Breast epithelium (tissue), 4 donors: Measurements from ENCODE around the gene CPNE4. TPM values are rescaled to one million over a fixed set of nuclear protein-coding genes. Genes with fewer than 3 reads are reported as not detected.

Experiments
- DNase-seq, 2 donors: peaks; one replicate each; pipeline ENCODE4 v3.0.0-alpha.2; 2019; ENCODE audit warnings: low spot score in 2 of 2
- H3K27ac ChIP-seq, 2 donors: fragments of 200-600 bp; sonication (generic) in 1 of 2; one replicate each; pipeline ENCODE4 v1.5.1; 2016 to 2019; ENCODE audit warnings: mild to moderate bottlenecking in 1 of 2
- H3K27me3 ChIP-seq, 2 donors: fragments of 200-600 bp; sonication (generic) in 1 of 2; one replicate each; pipeline versions ENCODE4 v1.5.1 to v1.6.0; 2017 to 2019; ENCODE audit warnings: control low read depth in 1 of 2, mild to moderate bottlenecking in 1 of 2
- H3K36me3 ChIP-seq: fragments of 200-600 bp; one replicate; pipeline ENCODE4 v1.5.1; 2019
- H3K4me1 ChIP-seq, 2 donors: fragments of 200-600 bp; sonication (generic); one replicate each; pipeline ENCODE4 v1.5.1; 2016 to 2019; ENCODE audit warnings: control low read depth in 1 of 2
- H3K4me3 ChIP-seq, 3 donors: fragments of 200-600 bp; sonication (generic); 1 replicate in 2 of 3; 2 replicates in 1 of 3; pipeline ENCODE4 v1.5.1; 2016 to 2019; ENCODE audit warnings: mild to moderate bottlenecking in 3 of 3, moderate library complexity in 2 of 3
- H3K9me3 ChIP-seq, 2 donors: fragments of 200-600 bp; sonication (generic) in 1 of 2; one replicate each; pipeline ENCODE4 v1.5.1; 2016 to 2019; ENCODE audit warnings: control low read depth in 1 of 2
- POLR2A ChIP-seq: fragments of 450-650 bp; IDR thresholded peaks from one replicate; pipeline ENCODE4 v1.6.1; 2016; ENCODE audit warnings: antibody characterized with exemption, mild to moderate bottlenecking, moderate library complexity
- POLR2AphosphoS5 ChIP-seq, 3 donors: sonication (generic); formaldehyde crosslinking; IDR thresholded peaks; one replicate each; pipeline ENCODE4 v1.6.1; 2017; ENCODE audit warnings: antibody characterized with exemption in 3 of 3
- intact Hi-C: fragments of 100-400 bp; cut with DNase I; formaldehyde crosslinking; loops from one replicate; pipeline ENCODE4 v1.15.1; 2023; ENCODE audit warnings: low total_unique reads
- total RNA-seq, 3 donors: library from RNA; depleted of rRNA; stranded (reverse); fragments of >200 nt; gene quantifications; one replicate each; pipeline ENCODE4 v1.1.0, GENCODE V29; 2016
- TF ChIP-seq, protein P1 (sequence below), 3 donors: fragments of 450-650 bp; IDR thresholded peaks; one replicate each; pipeline ENCODE4 v1.5.1; 2016 to 2017; ENCODE audit warnings: antibody characterized with exemption in 3 of 3, mild to moderate bottlenecking in 3 of 3, moderate library complexity in 3 of 3

The CPNE4 gene
- total RNA-seq, 3 donors from 2014 or later = 0.16 TPM; not detected in 2

DNA sequence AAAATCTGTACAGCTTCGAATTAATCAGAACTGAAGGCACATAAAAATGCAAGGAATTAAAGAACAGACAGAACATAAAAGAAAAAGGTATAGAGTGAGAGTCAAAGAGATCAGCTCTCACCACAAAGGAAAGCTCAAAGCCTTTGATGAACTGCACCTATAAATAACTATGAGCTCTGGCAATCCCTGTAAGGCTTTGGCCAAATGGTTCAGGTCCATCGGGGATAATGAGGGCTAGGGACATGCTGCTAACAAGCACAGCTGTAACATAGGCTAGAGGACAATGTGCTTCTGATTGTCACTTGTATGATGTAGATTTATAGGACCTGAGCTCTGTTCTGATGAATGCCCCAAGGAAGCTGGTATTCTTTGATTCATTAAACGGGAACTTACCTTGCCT, 418.1 kb downstream of the CPNE4 start:
- Histone ChIP-seq H3K4me3 (no peak overlapping the region), H3K36me3 (no peaks in the 10 kb centered on the region), H3K27me3 (no peaks in the 10 kb centered on the region), H3K9me3 (no peaks in the 10 kb centered on the region), H3K4me1 (no peaks in the 10 kb centered on the region), H3K27ac (no peak overlapping the region)
- intact Hi-C loops = no loop called here
- TF ChIP-seq POLR2AphosphoS5 (IDR thresholded peaks at IDR 0.05) = no peak
- TF ChIP-seq, protein P1, sequence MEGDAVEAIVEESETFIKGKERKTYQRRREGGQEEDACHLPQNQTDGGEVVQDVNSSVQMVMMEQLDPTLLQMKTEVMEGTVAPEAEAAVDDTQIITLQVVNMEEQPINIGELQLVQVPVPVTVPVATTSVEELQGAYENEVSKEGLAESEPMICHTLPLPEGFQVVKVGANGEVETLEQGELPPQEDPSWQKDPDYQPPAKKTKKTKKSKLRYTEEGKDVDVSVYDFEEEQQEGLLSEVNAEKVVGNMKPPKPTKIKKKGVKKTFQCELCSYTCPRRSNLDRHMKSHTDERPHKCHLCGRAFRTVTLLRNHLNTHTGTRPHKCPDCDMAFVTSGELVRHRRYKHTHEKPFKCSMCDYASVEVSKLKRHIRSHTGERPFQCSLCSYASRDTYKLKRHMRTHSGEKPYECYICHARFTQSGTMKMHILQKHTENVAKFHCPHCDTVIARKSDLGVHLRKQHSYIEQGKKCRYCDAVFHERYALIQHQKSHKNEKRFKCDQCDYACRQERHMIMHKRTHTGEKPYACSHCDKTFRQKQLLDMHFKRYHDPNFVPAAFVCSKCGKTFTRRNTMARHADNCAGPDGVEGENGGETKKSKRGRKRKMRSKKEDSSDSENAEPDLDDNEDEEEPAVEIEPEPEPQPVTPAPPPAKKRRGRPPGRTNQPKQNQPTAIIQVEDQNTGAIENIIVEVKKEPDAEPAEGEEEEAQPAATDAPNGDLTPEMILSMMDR (IDR thresholded peaks at IDR 0.05) = no peak
- TF ChIP-seq POLR2A = no peak
- no peak for DNase-seq

DNA sequence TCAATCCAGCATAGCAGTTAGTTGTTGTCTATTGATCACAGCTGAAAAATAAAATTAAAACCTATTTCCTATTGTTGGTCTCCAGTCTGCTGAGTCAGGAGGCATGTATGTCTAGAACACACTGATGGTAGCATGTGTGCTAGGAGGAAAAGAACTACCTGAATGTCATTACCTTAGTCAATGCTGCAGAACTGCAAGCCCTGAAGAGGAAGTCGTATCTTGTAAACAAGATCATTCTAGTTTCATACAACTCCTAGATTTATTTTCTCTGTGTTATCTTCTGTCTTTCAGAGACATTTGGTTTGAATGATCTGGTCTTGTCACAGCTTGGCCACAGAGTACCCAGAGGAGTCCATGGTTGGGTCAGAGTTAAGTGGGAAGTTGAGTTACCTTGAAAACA, 422.1 kb downstream of the CPNE4 start:
- TF ChIP-seq POLR2A (no peak), POLR2AphosphoS5 (IDR thresholded peaks at IDR 0.05) (no peak)
- TF ChIP-seq, protein P1 (IDR thresholded peaks at IDR 0.05) = no peak
- Histone ChIP-seq H3K36me3 (no peaks in the 10 kb centered on the region), H3K4me1 (no peaks in the 10 kb centered on the region), H3K27me3 (no peaks in the 10 kb centered on the region), H3K4me3 (no peak overlapping the region), H3K9me3 (no peaks in the 10 kb centered on the region), H3K27ac (no peak overlapping the region)
- intact Hi-C loops = no loop called here
- no peak for DNase-seq

DNA sequence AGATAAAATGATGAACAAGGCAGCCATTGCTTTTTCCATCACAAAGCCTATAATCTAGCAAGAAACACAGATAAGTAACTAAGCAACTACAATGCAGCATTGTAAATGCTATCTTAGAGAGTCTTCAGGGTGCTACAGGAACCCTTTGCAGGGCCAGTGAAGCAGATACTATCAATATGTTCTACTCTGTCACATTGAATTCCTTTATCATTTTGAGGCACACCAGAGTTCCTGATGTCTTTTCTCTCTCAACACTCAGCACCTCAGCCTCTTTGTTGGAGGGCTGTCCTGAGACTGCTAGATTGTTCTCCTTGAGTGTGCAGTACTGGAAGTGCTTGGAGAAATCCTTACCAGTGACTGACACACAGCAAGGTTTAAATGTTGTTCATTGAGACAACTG, 424.6 kb downstream of the CPNE4 start:
- no peaks in the 10 kb centered on the region for H3K27me3 ChIP-seq

DNA sequence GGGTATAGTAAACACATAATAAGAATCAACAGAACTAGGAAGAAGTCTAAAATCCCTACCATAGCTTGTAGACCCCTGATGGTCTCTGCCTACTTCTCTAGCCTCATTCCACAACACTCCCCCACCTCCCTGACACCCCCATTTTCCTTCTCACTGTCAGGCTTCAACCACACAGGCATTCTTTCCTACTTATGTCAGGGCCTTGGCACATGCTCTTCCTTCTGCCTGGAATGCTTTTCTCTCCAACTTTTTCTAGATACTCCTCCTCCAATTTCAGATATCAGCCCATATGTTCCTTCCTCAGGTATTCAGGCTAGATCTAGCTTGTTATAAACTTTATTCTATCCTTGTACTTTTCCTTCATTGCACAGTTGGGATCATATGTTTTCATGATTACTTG, 426.1 kb downstream of the CPNE4 start:
- Histone ChIP-seq H3K36me3 (no peaks in the 10 kb centered on the region), H3K4me3 (no peak overlapping the region), H3K27ac (no peak overlapping the region), H3K4me1 (no peaks in the 10 kb centered on the region), H3K9me3 (no peaks in the 10 kb centered on the region), H3K27me3 (no peaks in the 10 kb centered on the region)
- TF ChIP-seq, protein P1 (IDR thresholded peaks at IDR 0.05) = no peak
- TF ChIP-seq POLR2AphosphoS5 (IDR thresholded peaks at IDR 0.05) = no peak
- no peak for TF ChIP-seq POLR2A
- intact Hi-C loops = no loop called here
- DNase-seq = no peak

More for the DNA sequence above, 424.6 kb downstream of the CPNE4 start:
- H3K9me3 ChIP-seq = no peaks in the 10 kb centered on the region
- no peak overlapping the region for H3K4me3 ChIP-seq
- no peaks in the 10 kb centered on the region for H3K4me1 ChIP-seq
- intact Hi-C loops = no loop called here
- H3K36me3 ChIP-seq = no peaks in the 10 kb centered on the region
- no peak overlapping the region for H3K27ac ChIP-seq
- TF ChIP-seq, protein P1 (IDR thresholded peaks at IDR 0.05) = no peak
- no peak for DNase-seq

DNA sequence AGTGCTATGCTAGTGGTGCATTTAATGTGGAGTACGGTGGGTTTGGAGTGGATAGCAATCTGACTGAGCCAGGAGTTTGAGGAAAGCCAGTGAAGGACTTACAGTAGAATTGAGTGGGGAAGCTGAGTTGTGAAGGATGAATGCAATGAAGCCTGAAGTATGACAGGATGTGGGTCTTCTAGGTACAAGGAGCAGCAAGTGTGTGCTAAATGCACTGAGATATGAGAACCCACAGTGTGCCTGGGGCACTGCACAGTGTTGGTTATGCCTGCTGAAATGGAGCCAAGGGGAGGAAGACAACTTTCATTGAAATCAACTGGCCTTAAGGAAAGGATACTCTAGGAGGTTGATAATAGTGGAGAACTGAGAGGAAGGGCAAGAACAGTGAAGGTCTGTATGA, 426.5 kb downstream of the CPNE4 start:
- no peak for TF ChIP-seq POLR2A
- TF ChIP-seq, protein P1 (IDR thresholded peaks at IDR 0.05) = no peak
- TF ChIP-seq POLR2AphosphoS5 (IDR thresholded peaks at IDR 0.05) = no peak
- Histone ChIP-seq H3K4me3 (no peak overlapping the region), H3K36me3 (no peaks in the 10 kb centered on the region), H3K27me3 (no peaks in the 10 kb centered on the region), H3K27ac (no peak overlapping the region), H3K9me3 (no peaks in the 10 kb centered on the region), H3K4me1 (no peaks in the 10 kb centered on the region)
- intact Hi-C loops = no loop called here
- DNase-seq = no peak
